Fibroblast of lung (primary cell): ENCODE data around the gene CGB2. TPM values are rescaled to one million over a fixed set of nuclear protein-coding genes. Genes with fewer than 3 reads are reported as not detected.
"Not testable (repeated sequence)": the region's sequence is repeated elsewhere in the genome, so short reads cannot be mapped to it uniquely, and the experiment has no call there.

Experiments
- DNase-seq, 2 donors: peaks; one replicate each; pipeline versions ENCODE4 v3.0.0 to v3.0.0-alpha.2; 2010; ENCODE audit warnings: low read depth in 2 of 2
- H2AFZ ChIP-seq: 2 replicates; pipeline ENCODE4 v1.5.1; 2012; ENCODE audit warnings: low read length, control low read depth, inconsistent platforms
- H3K27ac ChIP-seq: 2 replicates; pipeline ENCODE4 v1.5.1; 2011; ENCODE audit warnings: low read length, control low read depth; ENCODE audit not compliant: insufficient read depth
- H3K27me3 ChIP-seq: 2 replicates; pipeline ENCODE4 v1.5.1; 2011; ENCODE audit warnings: mild to moderate bottlenecking, low read length; ENCODE audit not compliant: control insufficient read depth, insufficient read depth
- H3K36me3 ChIP-seq: 2 replicates; pipeline ENCODE4 v1.5.1; 2011; ENCODE audit warnings: low read length; ENCODE audit not compliant: control insufficient read depth, insufficient read depth
- H3K4me1 ChIP-seq: 2 replicates; pipeline ENCODE4 v1.5.1; 2011; ENCODE audit warnings: low read length; ENCODE audit not compliant: control insufficient read depth, insufficient read depth; ENCODE audit errors: extremely low read depth
- H3K4me2 ChIP-seq: 2 replicates; pipeline ENCODE4 v1.5.1; 2011; ENCODE audit warnings: low read length, control low read depth; ENCODE audit not compliant: insufficient read depth; ENCODE audit errors: extremely low read depth
- H3K4me3 ChIP-seq, 4 experiments: fragments of 200-600 bp in 1 of 4; sonication (generic) in 1 of 4; replicated peaks in 1 of 4; 2 replicates each; pipeline ENCODE4 v1.5.1; 2011 to 2016; ENCODE audit warnings: low read length in 4 of 4, low read depth in 3 of 4, mild to moderate bottlenecking in 3 of 4, control low read depth in 2 of 4, inconsistent platforms in 1 of 4, mixed read lengths in 1 of 4; ENCODE audit not compliant: insufficient read depth in 1 of 4; ENCODE audit errors: control extremely low read depth in 1 of 4
- H3K79me2 ChIP-seq: 2 replicates; pipeline ENCODE4 v1.5.1; 2012; ENCODE audit warnings: mild to moderate bottlenecking, low read length, inconsistent platforms; ENCODE audit not compliant: control insufficient read depth, insufficient read depth
- H3K9ac ChIP-seq: 2 replicates; pipeline ENCODE4 v1.5.1; 2011; ENCODE audit warnings: mild to moderate bottlenecking, low read length, control low read depth; ENCODE audit not compliant: insufficient read depth
- H3K9me3 ChIP-seq: 2 replicates; pipeline ENCODE4 v1.5.1; 2012; ENCODE audit warnings: low read depth, low read length; ENCODE audit not compliant: control insufficient read depth, insufficient read depth
- H4K20me1 ChIP-seq: 2 replicates; pipeline ENCODE4 v1.5.1; 2011; ENCODE audit warnings: low read length; ENCODE audit not compliant: control insufficient read depth, insufficient read depth; ENCODE audit errors: extremely low read depth
- CTCF ChIP-seq, 2 donors: IDR thresholded peaks in 1 of 2; conservative IDR thresholded peaks in 1 of 2; 1 replicate in 1 of 2; 2 replicates in 1 of 2; pipeline ENCODE4 v1.5.1; 2011 to 2012; ENCODE audit warnings: low read length in 2 of 2, control low read depth in 1 of 2, inconsistent platforms in 1 of 2, low read depth in 1 of 2, mild to moderate bottlenecking in 1 of 2
- EZH2 ChIP-seq: IDR thresholded peaks from 2 replicates; pipeline ENCODE4 v1.5.1; 2012; ENCODE audit warnings: low read length, control low read depth, mild to moderate bottlenecking; ENCODE audit errors: missing control alignments
- polyA plus RNA-seq, 2 donors: library from polyadenylated mRNA; depleted of rRNA in 1 of 2; stranded (reverse) in 1 of 2; unstranded in 1 of 2; fragments of >200 nt; gene quantifications; 2 replicates each; pipeline ENCODE4 v1.2.1, GENCODE V29; 2011 to 2012; ENCODE audit warnings: missing spikeins in 1 of 2
- total RNA-seq: library from RNA; depleted of rRNA; stranded (reverse); fragments of >200 nt; gene quantifications from 2 replicates; pipeline ENCODE4 v1.2.1, GENCODE V29; 2014

The CGB2 gene
- total and polyA plus RNA-seq, 2 donors (not counting 1 experiment from before 2014, with no cell fraction given), result not detected

GRCh38 chr19:49020931-49021895 lies 10.5 kb upstream of the CGB2 start:
- peak in 1 of 2 donors; percentile 38 for DNase-seq
- H3K4me1 ChIP-seq, result peaks cover 2% of the 10 kb centered on the region
- H2AFZ ChIP-seq, result no peak overlapping the region
- no peak overlapping the region for H3K4me3 ChIP-seq
- no peaks in the 10 kb centered on the region for H4K20me1 ChIP-seq
- peaks cover 3% of the 10 kb centered on the region for H3K27me3 ChIP-seq
- no peaks in the 10 kb centered on the region for H3K79me2 ChIP-seq
- no peak overlapping the region for H3K27ac ChIP-seq
- TF ChIP-seq EZH2 (no peak), CTCF (conservative IDR thresholded peaks at IDR 0.05 in 1 of 2, IDR thresholded peaks at IDR 0.05 in 1 of 2; ENCODE audit: low read depth in 1 of 2, low read length in 2 of 2) (no peak)
- no peak overlapping the region for H3K9ac ChIP-seq
- no peak overlapping the region for H3K4me2 ChIP-seq
- H3K36me3 ChIP-seq, result peaks cover 2% of the 10 kb centered on the region
- H3K9me3 ChIP-seq, result no peaks in the 10 kb centered on the region

GRCh38 chr19:49022116-49022515 lies 9.6 kb upstream of the CGB2 start:
- H3K79me2 ChIP-seq, result no peaks in the 10 kb centered on the region
- H3K4me2 ChIP-seq, result no peak overlapping the region
- DNase-seq, result no peak
- no peak overlapping the region for H3K27ac ChIP-seq
- no peak overlapping the region for H3K9ac ChIP-seq
- H3K4me3 ChIP-seq, result no peak overlapping the region
- peaks cover 2% of the 10 kb centered on the region for H3K4me1 ChIP-seq
- H3K36me3 ChIP-seq, result no peaks in the 10 kb centered on the region
- TF ChIP-seq EZH2 (no peak), CTCF (conservative IDR thresholded peaks at IDR 0.05 in 1 of 2, IDR thresholded peaks at IDR 0.05 in 1 of 2; ENCODE audit: low read depth in 1 of 2, low read length in 2 of 2) (no peak)
- H4K20me1 ChIP-seq, result no peaks in the 10 kb centered on the region
- H3K27me3 ChIP-seq, result peaks cover 3% of the 10 kb centered on the region
- no peak overlapping the region for H2AFZ ChIP-seq
- no peaks in the 10 kb centered on the region for H3K9me3 ChIP-seq

- H4K20me1 ChIP-seq, H3K4me2 ChIP-seq, H2AFZ ChIP-seq, DNase-seq, H3K9ac ChIP-seq, H3K9me3 ChIP-seq, H3K36me3 ChIP-seq, H3K27me3 ChIP-seq, H3K27ac ChIP-seq, H3K4me1 ChIP-seq, H3K79me2 ChIP-seq, H3K4me3 ChIP-seq: not testable (repeated sequence)
These were observed 7.5 kb upstream of the CGB2 start, which contains the start of gene CGB3 for GRCh38 chr19:49024233-49024632. Gene CGB3, minus strand, starts transcription at chr19:49024333. Its CDS starts 362 bp downstream, at chr19:49023971.

- H4K20me1 ChIP-seq, H3K4me1 ChIP-seq, H3K9ac ChIP-seq, H3K4me3 ChIP-seq, H3K27me3 ChIP-seq, H3K27ac ChIP-seq, H2AFZ ChIP-seq, H3K36me3 ChIP-seq, H3K4me2 ChIP-seq, H3K9me3 ChIP-seq, DNase-seq, H3K79me2 ChIP-seq: not testable (repeated sequence)
These were observed 6.6 kb upstream of the CGB2 start for GRCh38 chr19:49025088-49025487.

GRCh38 chr19:49025599-49025998 lies 6.1 kb upstream of the CGB2 start:
- DNase-seq, H3K27ac ChIP-seq, H4K20me1 ChIP-seq, H3K36me3 ChIP-seq, H3K9me3 ChIP-seq, H3K4me1 ChIP-seq, H3K4me3 ChIP-seq, H3K27me3 ChIP-seq, H2AFZ ChIP-seq, H3K4me2 ChIP-seq, H3K9ac ChIP-seq, H3K79me2 ChIP-seq: not testable (repeated sequence)
